H1 (cell line): ENCODE measurements around the gene TMUB2.

ENCODE experiments used
- CREB1 ChIP-seq: IDR thresholded peaks from 2 replicates; pipeline ENCODE4 v1.6.1; 2012; ENCODE audit warnings: inconsistent platforms
- GTF2F1 ChIP-seq: IDR thresholded peaks from 2 replicates; pipeline ENCODE4 v1.6.1; 2012; ENCODE audit warnings: low read depth, low read length, improper control_type of control experiment, borderline replicate concordance
- POLR2A ChIP-seq, 2 experiments: IDR thresholded peaks; 1 replicate in 1 of 2; 2 replicates in 1 of 2; pipeline ENCODE4 v1.6.1; 2011; ENCODE audit warnings: low read depth in 2 of 2, low read length in 2 of 2, mild to moderate bottlenecking in 2 of 2; ENCODE audit errors: control extremely low read depth in 1 of 2
- POU5F1 ChIP-seq: IDR thresholded peaks from 2 replicates; pipeline ENCODE4 v1.6.1; 2011; ENCODE audit warnings: low read depth, mild to moderate bottlenecking, low read length, moderate library complexity
- RXRA ChIP-seq: IDR thresholded peaks from 2 replicates; pipeline ENCODE4 v1.6.1; 2011; ENCODE audit warnings: low read depth, mild to moderate bottlenecking, low read length, moderate library complexity; ENCODE audit not compliant: insufficient read depth
- SRF ChIP-seq: IDR thresholded peaks from 2 replicates; pipeline ENCODE4 v1.6.1; 2011; ENCODE audit warnings: mild to moderate bottlenecking, low read depth, low read length, moderate library complexity
- TAF1 ChIP-seq: IDR thresholded peaks from 2 replicates; pipeline ENCODE4 v1.6.1; 2011; ENCODE audit warnings: mild to moderate bottlenecking, low read depth, low read length
- ZNF274 ChIP-seq: IDR thresholded peaks from 2 replicates; pipeline ENCODE4 v1.7.0; 2012; ENCODE audit warnings: low read length, borderline replicate concordance; ENCODE audit errors: extremely low read depth
- TF ChIP-seq, protein P1 (sequence below), 3 experiments: IDR thresholded peaks; 1 replicate in 2 of 3; 2 replicates in 1 of 3; pipeline versions ENCODE4 v1.5.1 to v1.6.1; 2011; ENCODE audit warnings: low read length in 3 of 3, mild to moderate bottlenecking in 3 of 3, inconsistent platforms in 2 of 3, low read depth in 1 of 3, moderate library complexity in 1 of 3; ENCODE audit not compliant: insufficient read depth in 1 of 3; ENCODE audit errors: control extremely low read depth in 1 of 3
- TF ChIP-seq, protein P2 (sequence below): IDR thresholded peaks from 2 replicates; pipeline ENCODE4 v1.6.1; 2011; ENCODE audit warnings: low read depth, mild to moderate bottlenecking, low read length; ENCODE audit not compliant: insufficient read depth
- TF ChIP-seq, protein P3 (sequence below): IDR thresholded peaks from 2 replicates; pipeline ENCODE4 v1.6.1; 2012; ENCODE audit warnings: inconsistent platforms

DNA sequence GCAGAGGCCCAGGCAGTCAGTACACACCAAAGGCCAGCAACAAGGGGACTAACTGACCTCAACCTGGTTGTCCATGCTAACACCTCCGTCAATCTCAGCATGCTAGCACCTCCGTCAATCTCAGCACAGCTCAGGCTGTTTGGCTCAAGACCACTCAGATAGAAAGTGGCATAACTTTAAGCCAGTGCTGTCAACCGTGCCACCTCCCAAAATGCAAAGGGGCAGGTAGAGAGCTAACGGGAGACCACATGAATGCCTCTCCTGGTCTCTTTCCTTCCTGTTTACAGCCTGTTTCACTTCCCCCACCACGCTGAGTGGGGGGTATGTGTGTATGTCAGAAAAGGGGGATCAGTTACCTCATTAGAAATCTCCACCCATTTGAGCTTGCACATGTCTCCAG, 29.4 kb downstream of the TMUB2 start:
- TF ChIP-seq TAF1 (no peak), RXRA (no peak), POLR2A (IDR thresholded peaks at IDR 0.05; ENCODE audit: control extremely low read depth in 1 of 2, low read depth in 2 of 2, low read length in 2 of 2) (no peak), CREB1 (no peak), POU5F1 (no peak), GTF2F1 (no peak), SRF (no peak), ZNF274 (no peak)
- TF ChIP-seq, protein P1, sequence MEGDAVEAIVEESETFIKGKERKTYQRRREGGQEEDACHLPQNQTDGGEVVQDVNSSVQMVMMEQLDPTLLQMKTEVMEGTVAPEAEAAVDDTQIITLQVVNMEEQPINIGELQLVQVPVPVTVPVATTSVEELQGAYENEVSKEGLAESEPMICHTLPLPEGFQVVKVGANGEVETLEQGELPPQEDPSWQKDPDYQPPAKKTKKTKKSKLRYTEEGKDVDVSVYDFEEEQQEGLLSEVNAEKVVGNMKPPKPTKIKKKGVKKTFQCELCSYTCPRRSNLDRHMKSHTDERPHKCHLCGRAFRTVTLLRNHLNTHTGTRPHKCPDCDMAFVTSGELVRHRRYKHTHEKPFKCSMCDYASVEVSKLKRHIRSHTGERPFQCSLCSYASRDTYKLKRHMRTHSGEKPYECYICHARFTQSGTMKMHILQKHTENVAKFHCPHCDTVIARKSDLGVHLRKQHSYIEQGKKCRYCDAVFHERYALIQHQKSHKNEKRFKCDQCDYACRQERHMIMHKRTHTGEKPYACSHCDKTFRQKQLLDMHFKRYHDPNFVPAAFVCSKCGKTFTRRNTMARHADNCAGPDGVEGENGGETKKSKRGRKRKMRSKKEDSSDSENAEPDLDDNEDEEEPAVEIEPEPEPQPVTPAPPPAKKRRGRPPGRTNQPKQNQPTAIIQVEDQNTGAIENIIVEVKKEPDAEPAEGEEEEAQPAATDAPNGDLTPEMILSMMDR (IDR thresholded peaks at IDR 0.05; ENCODE audit: control extremely low read depth in 1 of 3, insufficient read depth in 1 of 3, low read depth in 1 of 3, low read length in 3 of 3): no peak
- TF ChIP-seq, protein P2, sequence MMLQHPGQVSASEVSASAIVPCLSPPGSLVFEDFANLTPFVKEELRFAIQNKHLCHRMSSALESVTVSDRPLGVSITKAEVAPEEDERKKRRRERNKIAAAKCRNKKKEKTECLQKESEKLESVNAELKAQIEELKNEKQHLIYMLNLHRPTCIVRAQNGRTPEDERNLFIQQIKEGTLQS: no peak
- TF ChIP-seq, protein P3, sequence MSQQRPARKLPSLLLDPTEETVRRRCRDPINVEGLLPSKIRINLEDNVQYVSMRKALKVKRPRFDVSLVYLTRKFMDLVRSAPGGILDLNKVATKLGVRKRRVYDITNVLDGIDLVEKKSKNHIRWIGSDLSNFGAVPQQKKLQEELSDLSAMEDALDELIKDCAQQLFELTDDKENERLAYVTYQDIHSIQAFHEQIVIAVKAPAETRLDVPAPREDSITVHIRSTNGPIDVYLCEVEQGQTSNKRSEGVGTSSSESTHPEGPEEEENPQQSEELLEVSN: no peak
